ENCODE measurements around the gene PARP1. TPM values are rescaled to one million over a fixed set of nuclear protein-coding genes. Genes with fewer than 3 reads are reported as not detected.

Gene PARP1
- total and polyA plus RNA-seq, 4 donors, result 39.2 to 108 (median 60.3) TPM

DNA sequence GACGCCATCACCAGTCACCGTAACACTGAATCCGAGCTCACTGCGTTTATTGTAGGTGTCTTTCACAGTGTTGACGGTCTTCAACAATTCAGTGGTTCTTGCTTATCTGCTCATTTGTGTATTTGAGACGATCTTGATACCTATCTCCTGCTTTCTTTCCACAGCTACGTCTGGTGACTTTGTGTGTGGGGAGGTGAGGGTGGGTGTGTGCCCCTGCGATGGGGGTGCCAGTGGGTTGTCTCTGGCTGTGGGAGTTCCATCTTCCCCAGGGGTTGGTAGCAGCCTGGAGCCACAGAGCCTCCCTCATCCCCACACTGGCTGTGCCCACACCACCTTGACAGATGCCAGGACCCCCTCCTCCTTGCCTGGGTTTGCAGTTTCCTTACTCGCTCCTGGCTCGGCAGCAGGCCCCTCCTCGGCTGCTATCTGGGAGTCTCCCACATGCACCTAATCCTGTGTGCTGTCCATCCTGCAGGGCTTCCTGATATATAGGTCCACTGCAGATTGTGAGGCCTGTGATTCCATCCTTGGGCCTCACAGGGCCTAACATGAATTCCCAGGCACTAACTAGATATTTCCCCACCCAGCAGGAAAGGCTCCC, 6.3 kb upstream of the PARP1 start:
- H3K4me1 ChIP-seq (ENCODE audit: control insufficient read depth in 4 of 4, insufficient read depth in 4 of 4, low read length in 3 of 4), result no peaks in the 10 kb centered on the region
- H3K9me3 ChIP-seq (ENCODE audit: control insufficient read depth in 4 of 4, low read length in 3 of 4), result no peaks in the 10 kb centered on the region
- DNase-seq (ENCODE audit: low spot score), result no peak
- H3K27ac ChIP-seq (ENCODE audit: low read depth in 1 of 2, low read length in 2 of 2), result no peak overlapping the region
- no peak overlapping the region for H3K4me3 ChIP-seq (ENCODE audit: low read depth in 1 of 3, low read length in 3 of 3)
- H3K9ac ChIP-seq (ENCODE audit: low read depth in 1 of 2, low read length in 2 of 2), result no peak overlapping the region
- no peak for TF ChIP-seq FOXA1 (IDR thresholded peaks at IDR 0.05)
- TF ChIP-seq, protein P1, sequence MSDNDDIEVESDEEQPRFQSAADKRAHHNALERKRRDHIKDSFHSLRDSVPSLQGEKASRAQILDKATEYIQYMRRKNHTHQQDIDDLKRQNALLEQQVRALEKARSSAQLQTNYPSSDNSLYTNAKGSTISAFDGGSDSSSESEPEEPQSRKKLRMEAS (IDR thresholded peaks at IDR 0.05), result no peak
- no peak for TF ChIP-seq FOXA2 (IDR thresholded peaks at IDR 0.05)
- TF ChIP-seq RXRA (IDR thresholded peaks at IDR 0.05), result no peak
- no peak for TF ChIP-seq HNF4A (conservative IDR thresholded peaks at IDR 0.05)
- 81% methylated on average over 11 of the region's 11 CpGs for WGBS
- no peaks in the 10 kb centered on the region for H3K36me3 ChIP-seq (ENCODE audit: control insufficient read depth in 4 of 4, insufficient read depth in 3 of 4, low read depth in 1 of 4, low read length in 3 of 4)
- no peaks in the 10 kb centered on the region for H3K27me3 ChIP-seq (ENCODE audit: control insufficient read depth in 4 of 4, insufficient read depth in 4 of 4, low read length in 3 of 4)

DNA sequence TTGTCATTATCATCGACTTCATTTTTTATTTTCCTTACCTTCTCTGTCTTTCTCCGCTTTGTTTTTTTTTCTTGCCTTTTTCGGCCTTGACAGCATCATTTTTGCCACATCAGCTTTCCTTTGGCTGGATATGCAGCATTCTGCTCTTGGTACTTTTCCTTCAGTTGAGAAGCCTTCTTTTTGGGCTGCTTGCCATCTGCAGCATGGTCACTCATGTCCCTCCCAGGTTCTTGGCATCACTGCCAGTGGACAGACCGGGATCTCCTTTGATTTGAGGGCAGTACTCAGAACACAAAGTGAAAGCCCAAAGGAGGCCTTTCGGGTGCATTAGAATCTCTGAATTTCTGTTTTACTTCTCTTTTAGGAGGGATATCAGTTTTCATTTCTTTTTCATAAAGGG, 3.7 kb upstream of the PARP1 start:
- WGBS, result 80% methylated on average over 5 of the region's 5 CpGs
- no peak for DNase-seq (ENCODE audit: low spot score)
- H3K27ac ChIP-seq (ENCODE audit: low read depth in 1 of 2, low read length in 2 of 2), result no peak overlapping the region
- no peaks in the 10 kb centered on the region for H3K36me3 ChIP-seq (ENCODE audit: control insufficient read depth in 4 of 4, insufficient read depth in 3 of 4, low read depth in 1 of 4, low read length in 3 of 4)
- no peak overlapping the region for H3K9ac ChIP-seq (ENCODE audit: low read depth in 1 of 2, low read length in 2 of 2)
- TF ChIP-seq FOXA1 (IDR thresholded peaks at IDR 0.05) (no peak), SP1 (IDR thresholded peaks at IDR 0.05) (no peak), GABPA (IDR thresholded peaks at IDR 0.05 in 1 of 2, conservative IDR thresholded peaks at IDR 0.05 in 1 of 2) (no peak), HNF4A (conservative IDR thresholded peaks at IDR 0.05) (no peak), TAF1 (conservative IDR thresholded peaks at IDR 0.05) (no peak), JUND (IDR thresholded peaks at IDR 0.05) (no peak), HNF4G (IDR thresholded peaks at IDR 0.05) (no peak), RAD21 (IDR thresholded peaks at IDR 0.05) (no peak)
- TF ChIP-seq, protein P2, sequence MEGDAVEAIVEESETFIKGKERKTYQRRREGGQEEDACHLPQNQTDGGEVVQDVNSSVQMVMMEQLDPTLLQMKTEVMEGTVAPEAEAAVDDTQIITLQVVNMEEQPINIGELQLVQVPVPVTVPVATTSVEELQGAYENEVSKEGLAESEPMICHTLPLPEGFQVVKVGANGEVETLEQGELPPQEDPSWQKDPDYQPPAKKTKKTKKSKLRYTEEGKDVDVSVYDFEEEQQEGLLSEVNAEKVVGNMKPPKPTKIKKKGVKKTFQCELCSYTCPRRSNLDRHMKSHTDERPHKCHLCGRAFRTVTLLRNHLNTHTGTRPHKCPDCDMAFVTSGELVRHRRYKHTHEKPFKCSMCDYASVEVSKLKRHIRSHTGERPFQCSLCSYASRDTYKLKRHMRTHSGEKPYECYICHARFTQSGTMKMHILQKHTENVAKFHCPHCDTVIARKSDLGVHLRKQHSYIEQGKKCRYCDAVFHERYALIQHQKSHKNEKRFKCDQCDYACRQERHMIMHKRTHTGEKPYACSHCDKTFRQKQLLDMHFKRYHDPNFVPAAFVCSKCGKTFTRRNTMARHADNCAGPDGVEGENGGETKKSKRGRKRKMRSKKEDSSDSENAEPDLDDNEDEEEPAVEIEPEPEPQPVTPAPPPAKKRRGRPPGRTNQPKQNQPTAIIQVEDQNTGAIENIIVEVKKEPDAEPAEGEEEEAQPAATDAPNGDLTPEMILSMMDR (IDR thresholded peaks at IDR 0.05; ENCODE audit: low read depth, low read length, missing input control), result no peak
- TF ChIP-seq, protein P3, sequence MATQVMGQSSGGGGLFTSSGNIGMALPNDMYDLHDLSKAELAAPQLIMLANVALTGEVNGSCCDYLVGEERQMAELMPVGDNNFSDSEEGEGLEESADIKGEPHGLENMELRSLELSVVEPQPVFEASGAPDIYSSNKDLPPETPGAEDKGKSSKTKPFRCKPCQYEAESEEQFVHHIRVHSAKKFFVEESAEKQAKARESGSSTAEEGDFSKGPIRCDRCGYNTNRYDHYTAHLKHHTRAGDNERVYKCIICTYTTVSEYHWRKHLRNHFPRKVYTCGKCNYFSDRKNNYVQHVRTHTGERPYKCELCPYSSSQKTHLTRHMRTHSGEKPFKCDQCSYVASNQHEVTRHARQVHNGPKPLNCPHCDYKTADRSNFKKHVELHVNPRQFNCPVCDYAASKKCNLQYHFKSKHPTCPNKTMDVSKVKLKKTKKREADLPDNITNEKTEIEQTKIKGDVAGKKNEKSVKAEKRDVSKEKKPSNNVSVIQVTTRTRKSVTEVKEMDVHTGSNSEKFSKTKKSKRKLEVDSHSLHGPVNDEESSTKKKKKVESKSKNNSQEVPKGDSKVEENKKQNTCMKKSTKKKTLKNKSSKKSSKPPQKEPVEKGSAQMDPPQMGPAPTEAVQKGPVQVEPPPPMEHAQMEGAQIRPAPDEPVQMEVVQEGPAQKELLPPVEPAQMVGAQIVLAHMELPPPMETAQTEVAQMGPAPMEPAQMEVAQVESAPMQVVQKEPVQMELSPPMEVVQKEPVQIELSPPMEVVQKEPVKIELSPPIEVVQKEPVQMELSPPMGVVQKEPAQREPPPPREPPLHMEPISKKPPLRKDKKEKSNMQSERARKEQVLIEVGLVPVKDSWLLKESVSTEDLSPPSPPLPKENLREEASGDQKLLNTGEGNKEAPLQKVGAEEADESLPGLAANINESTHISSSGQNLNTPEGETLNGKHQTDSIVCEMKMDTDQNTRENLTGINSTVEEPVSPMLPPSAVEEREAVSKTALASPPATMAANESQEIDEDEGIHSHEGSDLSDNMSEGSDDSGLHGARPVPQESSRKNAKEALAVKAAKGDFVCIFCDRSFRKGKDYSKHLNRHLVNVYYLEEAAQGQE (IDR thresholded peaks at IDR 0.05), result no peak
- TF ChIP-seq, protein P1 (IDR thresholded peaks at IDR 0.05), result no peak
- TF ChIP-seq, protein P4, sequence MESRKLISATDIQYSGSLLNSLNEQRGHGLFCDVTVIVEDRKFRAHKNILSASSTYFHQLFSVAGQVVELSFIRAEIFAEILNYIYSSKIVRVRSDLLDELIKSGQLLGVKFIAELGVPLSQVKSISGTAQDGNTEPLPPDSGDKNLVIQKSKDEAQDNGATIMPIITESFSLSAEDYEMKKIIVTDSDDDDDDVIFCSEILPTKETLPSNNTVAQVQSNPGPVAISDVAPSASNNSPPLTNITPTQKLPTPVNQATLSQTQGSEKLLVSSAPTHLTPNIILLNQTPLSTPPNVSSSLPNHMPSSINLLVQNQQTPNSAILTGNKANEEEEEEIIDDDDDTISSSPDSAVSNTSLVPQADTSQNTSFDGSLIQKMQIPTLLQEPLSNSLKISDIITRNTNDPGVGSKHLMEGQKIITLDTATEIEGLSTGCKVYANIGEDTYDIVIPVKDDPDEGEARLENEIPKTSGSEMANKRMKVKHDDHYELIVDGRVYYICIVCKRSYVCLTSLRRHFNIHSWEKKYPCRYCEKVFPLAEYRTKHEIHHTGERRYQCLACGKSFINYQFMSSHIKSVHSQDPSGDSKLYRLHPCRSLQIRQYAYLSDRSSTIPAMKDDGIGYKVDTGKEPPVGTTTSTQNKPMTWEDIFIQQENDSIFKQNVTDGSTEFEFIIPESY (IDR thresholded peaks at IDR 0.05), result no peak
- TF ChIP-seq, protein P5, sequence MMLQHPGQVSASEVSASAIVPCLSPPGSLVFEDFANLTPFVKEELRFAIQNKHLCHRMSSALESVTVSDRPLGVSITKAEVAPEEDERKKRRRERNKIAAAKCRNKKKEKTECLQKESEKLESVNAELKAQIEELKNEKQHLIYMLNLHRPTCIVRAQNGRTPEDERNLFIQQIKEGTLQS (IDR thresholded peaks at IDR 0.05), result no peak
- peaks cover 4 to 7% (median 5%) of the 10 kb centered on the region in 4 donors for H3K4me1 ChIP-seq (ENCODE audit: control insufficient read depth in 4 of 4, insufficient read depth in 4 of 4, low read length in 3 of 4)
- H3K9me3 ChIP-seq (ENCODE audit: control insufficient read depth in 4 of 4, low read length in 3 of 4), result no peaks in the 10 kb centered on the region
- no peaks in the 10 kb centered on the region for H3K27me3 ChIP-seq (ENCODE audit: control insufficient read depth in 4 of 4, insufficient read depth in 4 of 4, low read length in 3 of 4)
- no peak overlapping the region for H3K4me3 ChIP-seq (ENCODE audit: low read depth in 1 of 3, low read length in 3 of 3)

Measured in liver (tissue), 9 donors.